Brain microvascular endothelial cell (primary cell): ENCODE measurements around the gene IGSF9B.

Experiments
- DNase-seq: peaks from one replicate; pipeline ENCODE4 v3.0.0-alpha.2; 2020
- H3K27ac ChIP-seq: fragments of 250-450 bp; sonication (Bioruptor Pico); 2 replicates; pipeline ENCODE4 v1.5.1; 2020; ENCODE audit warnings: mild to moderate bottlenecking, moderate library complexity
- H3K27me3 ChIP-seq: fragments of 250-450 bp; sonication (Bioruptor Pico); replicated peaks from 2 replicates; pipeline ENCODE4 v1.5.1; 2020; ENCODE audit warnings: mild to moderate bottlenecking
- H3K36me3 ChIP-seq: fragments of 250-450 bp; sonication (Bioruptor Pico); replicated peaks from 2 replicates; pipeline ENCODE4 v1.5.1; 2020; ENCODE audit warnings: mild to moderate bottlenecking
- H3K4me3 ChIP-seq: 2 replicates; pipeline ENCODE4 v1.5.1; 2011; ENCODE audit warnings: low read depth, mild to moderate bottlenecking, control low read depth, low read length, moderate library complexity
- in situ Hi-C: cut with HindIII; loops from 2 replicates; pipeline ENCODE4 v1.10.0; 2017; ENCODE audit warnings: low sequenced_read_pairs, low pct_ligation_motif_present
- TF ChIP-seq, protein P1 (sequence below): IDR thresholded peaks from 2 replicates; pipeline ENCODE4 v1.5.1; 2011; ENCODE audit warnings: low read depth, mild to moderate bottlenecking, moderate library complexity, low read length, control low read depth, inconsistent platforms; ENCODE audit errors: missing control alignments

IGSF9B gene

DNA sequence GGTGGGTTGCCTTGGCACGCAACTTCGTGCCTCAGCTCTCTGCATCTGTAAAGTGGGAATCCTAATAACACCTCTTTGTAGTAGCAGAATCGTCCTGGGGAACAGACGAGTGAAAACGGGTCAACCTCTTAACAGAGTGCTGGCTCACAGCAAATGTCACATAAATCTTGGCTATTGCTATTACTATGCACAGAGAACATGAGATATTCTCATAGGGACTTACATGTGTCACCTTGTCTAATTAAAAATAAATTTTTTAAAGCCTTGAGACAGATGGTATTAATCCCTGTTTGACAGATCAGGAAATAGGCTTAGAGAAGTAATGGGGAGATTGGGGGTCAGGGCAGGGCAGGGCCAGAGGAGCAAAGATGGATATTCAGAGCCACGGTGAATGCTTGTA lies 44.3 kb upstream of the IGSF9B start:
- Histone ChIP-seq H3K27ac (no peak overlapping the region), H3K36me3 (no peaks in the 10 kb centered on the region), H3K4me3 (no peak overlapping the region), H3K27me3 (no peaks in the 10 kb centered on the region)
- TF ChIP-seq, protein P1, sequence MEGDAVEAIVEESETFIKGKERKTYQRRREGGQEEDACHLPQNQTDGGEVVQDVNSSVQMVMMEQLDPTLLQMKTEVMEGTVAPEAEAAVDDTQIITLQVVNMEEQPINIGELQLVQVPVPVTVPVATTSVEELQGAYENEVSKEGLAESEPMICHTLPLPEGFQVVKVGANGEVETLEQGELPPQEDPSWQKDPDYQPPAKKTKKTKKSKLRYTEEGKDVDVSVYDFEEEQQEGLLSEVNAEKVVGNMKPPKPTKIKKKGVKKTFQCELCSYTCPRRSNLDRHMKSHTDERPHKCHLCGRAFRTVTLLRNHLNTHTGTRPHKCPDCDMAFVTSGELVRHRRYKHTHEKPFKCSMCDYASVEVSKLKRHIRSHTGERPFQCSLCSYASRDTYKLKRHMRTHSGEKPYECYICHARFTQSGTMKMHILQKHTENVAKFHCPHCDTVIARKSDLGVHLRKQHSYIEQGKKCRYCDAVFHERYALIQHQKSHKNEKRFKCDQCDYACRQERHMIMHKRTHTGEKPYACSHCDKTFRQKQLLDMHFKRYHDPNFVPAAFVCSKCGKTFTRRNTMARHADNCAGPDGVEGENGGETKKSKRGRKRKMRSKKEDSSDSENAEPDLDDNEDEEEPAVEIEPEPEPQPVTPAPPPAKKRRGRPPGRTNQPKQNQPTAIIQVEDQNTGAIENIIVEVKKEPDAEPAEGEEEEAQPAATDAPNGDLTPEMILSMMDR, result no peak
- DNase-seq, result no peak
- in situ Hi-C loops, result no loop called here

DNA sequence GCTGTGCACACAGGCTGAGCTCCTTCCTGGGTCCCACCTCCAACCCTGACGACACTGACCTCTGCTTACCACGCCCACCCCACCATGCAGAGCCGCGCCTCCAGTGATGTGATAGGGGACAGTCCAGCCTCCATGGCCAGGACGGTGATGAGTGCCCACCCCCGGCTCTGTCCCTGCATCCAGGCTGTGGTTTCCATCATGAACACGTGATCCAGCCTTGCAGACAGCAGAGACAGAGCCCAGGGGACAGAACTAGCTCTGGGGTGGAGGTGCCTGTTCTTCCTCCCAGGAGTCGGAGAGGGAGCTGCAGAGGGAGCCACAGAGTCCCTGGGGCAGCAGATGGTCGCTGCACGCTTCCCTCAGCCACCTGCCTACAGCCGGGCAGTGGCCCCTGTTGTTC lies 42.6 kb upstream of the IGSF9B start:
- in situ Hi-C loops, result no loop called here
- no peak overlapping the region for H3K4me3 ChIP-seq
- TF ChIP-seq, protein P1, result no peak
- no peaks in the 10 kb centered on the region for H3K36me3 ChIP-seq
- H3K27ac ChIP-seq, result no peak overlapping the region
- no peak for DNase-seq
- no peaks in the 10 kb centered on the region for H3K27me3 ChIP-seq

DNA sequence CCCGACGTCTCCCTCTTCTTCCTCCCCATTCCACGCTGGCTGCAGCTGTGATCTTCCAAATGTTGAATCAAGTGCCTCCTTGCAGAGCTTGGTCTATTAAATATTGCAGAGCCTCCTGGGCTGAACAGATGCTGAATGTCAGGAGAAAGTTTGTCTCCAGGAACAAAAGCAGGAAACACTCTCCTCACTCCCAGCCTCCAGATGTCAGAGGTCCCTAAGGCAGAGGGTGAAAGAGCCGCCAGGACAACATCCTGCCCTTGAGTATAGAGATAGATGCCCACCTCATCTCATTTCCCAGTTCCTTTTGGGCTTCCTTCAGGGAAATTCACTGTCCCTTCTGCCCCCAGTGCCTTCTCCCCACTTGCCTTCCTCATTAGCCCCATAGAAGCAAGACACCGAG lies 40.8 kb upstream of the IGSF9B start:
- Histone ChIP-seq H3K4me3 (no peak overlapping the region), H3K27ac (no peak overlapping the region), H3K27me3 (no peaks in the 10 kb centered on the region), H3K36me3 (no peaks in the 10 kb centered on the region)
- TF ChIP-seq, protein P1, result no peak
- in situ Hi-C loops, result no loop called here
- no peak for DNase-seq

DNA sequence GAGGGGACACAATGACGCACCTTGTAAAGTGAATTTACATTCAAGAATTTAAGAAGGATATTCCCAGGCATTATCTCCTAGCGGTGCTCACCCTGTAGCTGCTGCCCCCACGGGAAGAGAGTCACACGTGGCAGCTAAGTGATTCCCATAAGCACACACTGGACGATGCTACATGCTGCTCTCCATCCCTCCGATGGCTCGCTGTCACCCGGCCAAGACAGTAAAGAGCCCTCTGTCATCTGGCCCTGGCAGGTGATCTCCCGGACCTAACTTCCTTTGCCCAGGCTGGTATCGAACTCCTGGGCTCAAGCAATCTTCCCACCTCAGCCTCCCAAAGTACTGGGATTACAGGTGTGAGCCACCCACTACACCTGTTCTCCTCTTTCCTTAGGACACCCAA lies 39.9 kb upstream of the IGSF9B start:
- in situ Hi-C loops, result no loop called here

DNA sequence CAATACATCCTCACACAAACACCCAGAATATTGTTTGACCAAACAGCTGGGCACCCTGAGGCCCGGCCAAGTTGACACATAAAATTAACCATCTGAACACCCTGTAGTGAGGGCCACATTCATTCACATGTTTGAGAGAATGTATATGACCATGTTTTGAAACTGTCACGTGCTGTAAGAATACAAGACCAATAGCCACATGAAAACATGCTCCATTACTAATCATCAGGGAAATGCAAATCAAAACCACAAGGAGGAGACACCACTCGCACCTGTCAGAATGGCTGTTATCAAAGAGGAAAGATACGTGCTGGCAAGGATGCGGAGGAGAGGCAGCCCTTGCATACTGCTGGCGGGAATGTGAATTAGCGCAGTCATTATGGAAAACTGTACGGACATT lies 38.3 kb upstream of the IGSF9B start:
- H3K36me3 ChIP-seq, result no peaks in the 10 kb centered on the region
- no peaks in the 10 kb centered on the region for H3K27me3 ChIP-seq
- H3K27ac ChIP-seq, result no peak overlapping the region
- no peak for DNase-seq
- TF ChIP-seq, protein P1, result no peak
- no peak overlapping the region for H3K4me3 ChIP-seq
- in situ Hi-C loops, result no loop called here

More for the DNA sequence above, 39.9 kb upstream of the IGSF9B start:
- Histone ChIP-seq H3K27me3 (no peaks in the 10 kb centered on the region), H3K27ac (no peak overlapping the region), H3K4me3 (no peak overlapping the region), H3K36me3 (no peaks in the 10 kb centered on the region)
- no peak for DNase-seq
- TF ChIP-seq, protein P1, result no peak

DNA sequence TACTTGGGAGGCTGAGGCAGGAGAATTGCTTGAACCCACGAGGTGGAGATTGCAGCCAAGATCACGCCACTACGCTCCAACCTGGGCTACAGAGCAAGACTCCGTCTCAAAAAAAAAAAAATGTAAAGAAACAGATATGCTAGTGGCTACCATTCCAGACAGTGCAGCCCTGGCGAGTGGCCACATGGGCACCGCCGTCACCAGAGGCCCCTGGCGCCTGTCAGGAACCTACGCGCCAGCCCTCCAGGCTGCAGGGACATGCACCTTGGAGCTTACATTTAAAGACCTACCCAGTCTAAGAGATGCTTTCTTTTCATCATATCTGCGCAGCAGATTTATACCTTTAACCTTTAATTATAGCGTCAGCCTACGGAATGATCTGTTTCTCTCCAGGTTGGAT lies 37.2 kb upstream of the IGSF9B start:
- in situ Hi-C loops, result no loop called here
- TF ChIP-seq, protein P1, result no peak

More for the DNA sequence above, 37.2 kb upstream of the IGSF9B start:
- Histone ChIP-seq H3K4me3 (no peak overlapping the region), H3K27me3 (no peaks in the 10 kb centered on the region), H3K36me3 (no peaks in the 10 kb centered on the region), H3K27ac (no peak overlapping the region)
- no peak for DNase-seq
